OCI-LY1 (cell line): Measurements from ENCODE around the gene IRX6.

Experiments
- EZH2 ChIP-seq: fragments of 200-600 bp; sonication (generic), shearing (Covaris generic); IDR thresholded peaks from 2 replicates; pipeline ENCODE4 v1.8.0; 2017; ENCODE audit warnings: borderline replicate concordance, mixed run types, mild to moderate bottlenecking, antibody characterized with exemption, low read length, moderate library complexity, mixed read lengths
- TF ChIP-seq, protein P1 (sequence below): fragments of 200-600 bp; sonication (generic), shearing (Covaris generic); IDR thresholded peaks from 2 replicates; pipeline ENCODE4 v1.5.1; 2017; ENCODE audit warnings: mild to moderate bottlenecking, antibody characterized with exemption, low read length, moderate library complexity, mixed read lengths

- TF ChIP-seq, protein P1, sequence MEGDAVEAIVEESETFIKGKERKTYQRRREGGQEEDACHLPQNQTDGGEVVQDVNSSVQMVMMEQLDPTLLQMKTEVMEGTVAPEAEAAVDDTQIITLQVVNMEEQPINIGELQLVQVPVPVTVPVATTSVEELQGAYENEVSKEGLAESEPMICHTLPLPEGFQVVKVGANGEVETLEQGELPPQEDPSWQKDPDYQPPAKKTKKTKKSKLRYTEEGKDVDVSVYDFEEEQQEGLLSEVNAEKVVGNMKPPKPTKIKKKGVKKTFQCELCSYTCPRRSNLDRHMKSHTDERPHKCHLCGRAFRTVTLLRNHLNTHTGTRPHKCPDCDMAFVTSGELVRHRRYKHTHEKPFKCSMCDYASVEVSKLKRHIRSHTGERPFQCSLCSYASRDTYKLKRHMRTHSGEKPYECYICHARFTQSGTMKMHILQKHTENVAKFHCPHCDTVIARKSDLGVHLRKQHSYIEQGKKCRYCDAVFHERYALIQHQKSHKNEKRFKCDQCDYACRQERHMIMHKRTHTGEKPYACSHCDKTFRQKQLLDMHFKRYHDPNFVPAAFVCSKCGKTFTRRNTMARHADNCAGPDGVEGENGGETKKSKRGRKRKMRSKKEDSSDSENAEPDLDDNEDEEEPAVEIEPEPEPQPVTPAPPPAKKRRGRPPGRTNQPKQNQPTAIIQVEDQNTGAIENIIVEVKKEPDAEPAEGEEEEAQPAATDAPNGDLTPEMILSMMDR, result no peak
- no peak for TF ChIP-seq EZH2
Measured at GRCh38 chr16:55292491-55292890, 31.5 kb upstream of the IRX6 start.
